HG02885 (cell line): ENCODE data around the gene TPTE2.
A peak's percentile ranks its signal among the peaks of the same experiment; 100 is the strongest.
"Not testable (repeated sequence)": the region's sequence is repeated elsewhere in the genome, so short reads cannot be mapped to it uniquely, and the experiment has no call there.

ENCODE experiments used
- ATAC-seq: cut with Tn5 transposase; IDR thresholded peaks from one replicate; pipeline ENCODE4 v1.9.1; 2021; ENCODE audit warnings: mild to moderate bottlenecking; ENCODE audit not compliant: unreplicated experiment, poor library complexity

Gene TPTE2

GRCh38 chr13:19572280-19572679 is 10.9 kb upstream of the TPTE2 start:
- no peak for ATAC-seq

- peak; percentile 71 for ATAC-seq
Measured at GRCh38 chr13:19567820-19568534, 6.6 kb upstream of the TPTE2 start.

- no peak for ATAC-seq
Measured at GRCh38 chr13:19561585-19561984, 253 bp upstream of the TPTE2 start.

GRCh38 chr13:19560672-19561071 is 660 bp downstream of the TPTE2 start:
- not testable (repeated sequence) for ATAC-seq

GRCh38 chr13:19559739-19560138 is 1.6 kb downstream of the TPTE2 start:
- not testable (repeated sequence) for ATAC-seq

- ATAC-seq = not testable (repeated sequence)
Measured at GRCh38 chr13:19557287-19557686, 4.0 kb downstream of the TPTE2 start.

GRCh38 chr13:19549245-19549644 is 12.1 kb downstream of the TPTE2 start:
- peak; percentile 43 for ATAC-seq

GRCh38 chr13:19525634-19526033 is 35.7 kb downstream of the TPTE2 start:
- ATAC-seq = not testable (repeated sequence)

- ATAC-seq = peak; percentile 72
Measured at GRCh38 chr13:19519049-19519448, 42.3 kb downstream of the TPTE2 start.

- not testable (repeated sequence) for ATAC-seq
Measured at GRCh38 chr13:19507623-19508022, 53.7 kb downstream of the TPTE2 start.

GRCh38 chr13:19460126-19460525 is 101.2 kb downstream of the TPTE2 start:
- not testable (repeated sequence) for ATAC-seq

GRCh38 chr13:19439056-19439686 is 122.2 kb downstream of the TPTE2 start:
- ATAC-seq = not testable (repeated sequence)

GRCh38 chr13:19437780-19438179 is 123.6 kb downstream of the TPTE2 start:
- ATAC-seq = not testable (repeated sequence)

- not testable (repeated sequence) for ATAC-seq
Measured at GRCh38 chr13:19422236-19422635, 139.1 kb downstream of the TPTE2 start.

GRCh38 chr13:19412494-19412893 is 148.8 kb downstream of the TPTE2 start:
- ATAC-seq = not testable (repeated sequence)

- not testable (repeated sequence) for ATAC-seq
Measured at GRCh38 chr13:19382746-19383511, 178.4 kb downstream of the TPTE2 start.

- no peak for ATAC-seq
Measured at GRCh38 chr13:19382111-19382510, 179.2 kb downstream of the TPTE2 start.
